Fibroblast of lung (primary cell): ENCODE measurements around the gene KLHL10. TPM values are rescaled to one million over a fixed set of nuclear protein-coding genes. Genes with fewer than 3 reads are reported as not detected.

Experiments used
- DNase-seq, 2 donors: peaks; one replicate each; pipeline versions ENCODE4 v3.0.0 to v3.0.0-alpha.2; 2010; ENCODE audit warnings: low read depth in 2 of 2
- H2AFZ ChIP-seq: 2 replicates; pipeline ENCODE4 v1.5.1; 2012; ENCODE audit warnings: low read length, control low read depth, inconsistent platforms
- H3K27ac ChIP-seq: 2 replicates; pipeline ENCODE4 v1.5.1; 2011; ENCODE audit warnings: low read length, control low read depth; ENCODE audit not compliant: insufficient read depth
- H3K27me3 ChIP-seq: 2 replicates; pipeline ENCODE4 v1.5.1; 2011; ENCODE audit warnings: mild to moderate bottlenecking, low read length; ENCODE audit not compliant: control insufficient read depth, insufficient read depth
- H3K36me3 ChIP-seq: 2 replicates; pipeline ENCODE4 v1.5.1; 2011; ENCODE audit warnings: low read length; ENCODE audit not compliant: control insufficient read depth, insufficient read depth
- H3K4me1 ChIP-seq: 2 replicates; pipeline ENCODE4 v1.5.1; 2011; ENCODE audit warnings: low read length; ENCODE audit not compliant: control insufficient read depth, insufficient read depth; ENCODE audit errors: extremely low read depth
- H3K4me2 ChIP-seq: 2 replicates; pipeline ENCODE4 v1.5.1; 2011; ENCODE audit warnings: low read length, control low read depth; ENCODE audit not compliant: insufficient read depth; ENCODE audit errors: extremely low read depth
- H3K4me3 ChIP-seq, 4 experiments: fragments of 200-600 bp in 1 of 4; sonication (generic) in 1 of 4; replicated peaks in 1 of 4; 2 replicates each; pipeline ENCODE4 v1.5.1; 2011 to 2016; ENCODE audit warnings: low read length in 4 of 4, low read depth in 3 of 4, mild to moderate bottlenecking in 3 of 4, control low read depth in 2 of 4, inconsistent platforms in 1 of 4, mixed read lengths in 1 of 4; ENCODE audit not compliant: insufficient read depth in 1 of 4; ENCODE audit errors: control extremely low read depth in 1 of 4
- H3K79me2 ChIP-seq: 2 replicates; pipeline ENCODE4 v1.5.1; 2012; ENCODE audit warnings: mild to moderate bottlenecking, low read length, inconsistent platforms; ENCODE audit not compliant: control insufficient read depth, insufficient read depth
- H3K9ac ChIP-seq: 2 replicates; pipeline ENCODE4 v1.5.1; 2011; ENCODE audit warnings: mild to moderate bottlenecking, low read length, control low read depth; ENCODE audit not compliant: insufficient read depth
- H3K9me3 ChIP-seq: 2 replicates; pipeline ENCODE4 v1.5.1; 2012; ENCODE audit warnings: low read depth, low read length; ENCODE audit not compliant: control insufficient read depth, insufficient read depth
- H4K20me1 ChIP-seq: 2 replicates; pipeline ENCODE4 v1.5.1; 2011; ENCODE audit warnings: low read length; ENCODE audit not compliant: control insufficient read depth, insufficient read depth; ENCODE audit errors: extremely low read depth
- EZH2 ChIP-seq: IDR thresholded peaks from 2 replicates; pipeline ENCODE4 v1.5.1; 2012; ENCODE audit warnings: low read length, control low read depth, mild to moderate bottlenecking; ENCODE audit errors: missing control alignments
- polyA plus RNA-seq, 2 donors: library from polyadenylated mRNA; depleted of rRNA in 1 of 2; stranded (reverse) in 1 of 2; unstranded in 1 of 2; fragments of >200 nt; gene quantifications; 2 replicates each; pipeline ENCODE4 v1.2.1, GENCODE V29; 2011 to 2012; ENCODE audit warnings: missing spikeins in 1 of 2
- total RNA-seq: library from RNA; depleted of rRNA; stranded (reverse); fragments of >200 nt; gene quantifications from 2 replicates; pipeline ENCODE4 v1.2.1, GENCODE V29; 2014
- TF ChIP-seq, protein P1 (sequence below), 2 donors: IDR thresholded peaks in 1 of 2; conservative IDR thresholded peaks in 1 of 2; 1 replicate in 1 of 2; 2 replicates in 1 of 2; pipeline ENCODE4 v1.5.1; 2011 to 2012; ENCODE audit warnings: low read length in 2 of 2, control low read depth in 1 of 2, inconsistent platforms in 1 of 2, low read depth in 1 of 2, mild to moderate bottlenecking in 1 of 2

Gene KLHL10
- total and polyA plus RNA-seq, 2 donors (not counting 1 experiment from before 2014, with no cell fraction given), result 0.33 TPM

DNA sequence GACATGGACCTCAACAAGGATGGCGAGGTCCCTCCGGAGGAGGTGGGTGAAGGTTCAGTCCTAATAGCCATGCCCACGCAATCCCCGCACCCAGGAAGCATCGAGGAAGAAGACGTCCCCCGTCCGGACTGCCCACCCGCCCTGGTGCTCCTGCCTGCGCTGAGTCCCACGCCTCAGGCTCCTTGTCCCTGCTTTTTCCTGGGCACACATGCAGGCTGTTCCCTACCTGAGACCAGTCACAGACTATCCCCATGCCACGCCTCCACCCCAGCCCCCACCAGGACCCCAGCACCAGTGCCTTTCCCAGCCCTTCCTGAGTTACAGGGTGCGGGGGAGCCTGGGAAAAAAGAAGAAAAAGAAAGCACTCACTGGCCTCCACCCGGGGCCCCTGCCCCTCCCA lies 15.8 kb upstream of the KLHL10 start:
- Histone ChIP-seq H3K4me1 (no peaks in the 10 kb centered on the region), H3K36me3 (peaks cover 26% of the 10 kb centered on the region), H3K27ac (no peak overlapping the region), H3K27me3 (no peaks in the 10 kb centered on the region), H4K20me1 (no peaks in the 10 kb centered on the region), H3K79me2 (peaks cover 4% of the 10 kb centered on the region), H3K9me3 (no peaks in the 10 kb centered on the region), H3K9ac (no peak overlapping the region), H3K4me2 (no peak overlapping the region), H2AFZ (no peak overlapping the region), H3K4me3 (no peak overlapping the region)
- TF ChIP-seq, protein P1, sequence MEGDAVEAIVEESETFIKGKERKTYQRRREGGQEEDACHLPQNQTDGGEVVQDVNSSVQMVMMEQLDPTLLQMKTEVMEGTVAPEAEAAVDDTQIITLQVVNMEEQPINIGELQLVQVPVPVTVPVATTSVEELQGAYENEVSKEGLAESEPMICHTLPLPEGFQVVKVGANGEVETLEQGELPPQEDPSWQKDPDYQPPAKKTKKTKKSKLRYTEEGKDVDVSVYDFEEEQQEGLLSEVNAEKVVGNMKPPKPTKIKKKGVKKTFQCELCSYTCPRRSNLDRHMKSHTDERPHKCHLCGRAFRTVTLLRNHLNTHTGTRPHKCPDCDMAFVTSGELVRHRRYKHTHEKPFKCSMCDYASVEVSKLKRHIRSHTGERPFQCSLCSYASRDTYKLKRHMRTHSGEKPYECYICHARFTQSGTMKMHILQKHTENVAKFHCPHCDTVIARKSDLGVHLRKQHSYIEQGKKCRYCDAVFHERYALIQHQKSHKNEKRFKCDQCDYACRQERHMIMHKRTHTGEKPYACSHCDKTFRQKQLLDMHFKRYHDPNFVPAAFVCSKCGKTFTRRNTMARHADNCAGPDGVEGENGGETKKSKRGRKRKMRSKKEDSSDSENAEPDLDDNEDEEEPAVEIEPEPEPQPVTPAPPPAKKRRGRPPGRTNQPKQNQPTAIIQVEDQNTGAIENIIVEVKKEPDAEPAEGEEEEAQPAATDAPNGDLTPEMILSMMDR (conservative IDR thresholded peaks at IDR 0.05 in 1 of 2, IDR thresholded peaks at IDR 0.05 in 1 of 2; ENCODE audit: low read depth in 1 of 2, low read length in 2 of 2), result no peak
- no peak for TF ChIP-seq EZH2
- no peak for DNase-seq

GRCh38 chr17:41822216-41823140 lies 15.1 kb upstream of the KLHL10 start:
- no peak for TF ChIP-seq EZH2
- TF ChIP-seq, protein P1 (conservative IDR thresholded peaks at IDR 0.05 in 1 of 2, IDR thresholded peaks at IDR 0.05 in 1 of 2; ENCODE audit: low read depth in 1 of 2, low read length in 2 of 2), result no peak
- H3K4me1 ChIP-seq, result no peaks in the 10 kb centered on the region
- no peak overlapping the region for H3K9ac ChIP-seq
- H3K79me2 ChIP-seq, result no peaks in the 10 kb centered on the region
- H3K36me3 ChIP-seq, result peaks cover 22% of the 10 kb centered on the region
- DNase-seq, result no peak
- H3K9me3 ChIP-seq, result no peaks in the 10 kb centered on the region
- no peak overlapping the region for H3K4me3 ChIP-seq
- no peaks in the 10 kb centered on the region for H4K20me1 ChIP-seq
- H3K4me2 ChIP-seq, result no peak overlapping the region
- H3K27ac ChIP-seq, result no peak overlapping the region
- no peak overlapping the region for H2AFZ ChIP-seq
- no peaks in the 10 kb centered on the region for H3K27me3 ChIP-seq

DNA sequence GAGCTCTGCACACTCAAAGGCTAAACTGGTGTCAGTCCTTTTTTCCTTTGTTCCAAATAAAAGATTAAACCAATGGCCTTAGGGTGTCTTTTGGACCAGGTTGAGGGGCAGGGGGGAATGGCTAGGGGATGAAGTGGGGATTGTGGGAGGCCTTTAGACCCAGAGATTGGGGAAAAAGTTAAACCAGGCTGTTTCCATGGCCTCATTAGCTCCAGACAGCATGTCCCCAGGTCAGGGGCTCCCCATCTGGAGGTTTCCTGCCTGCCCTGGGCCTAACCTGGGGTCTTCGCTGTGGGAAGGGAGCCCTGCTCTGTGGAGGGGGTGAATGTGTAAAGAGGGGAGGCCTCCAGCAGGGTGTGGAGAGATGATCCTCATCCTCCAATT lies 14.5 kb upstream of the KLHL10 start:
- Histone ChIP-seq H3K4me2 (no peak overlapping the region), H3K4me3 (no peak overlapping the region), H2AFZ (no peak overlapping the region), H4K20me1 (no peaks in the 10 kb centered on the region), H3K36me3 (peaks cover 20% of the 10 kb centered on the region), H3K79me2 (no peaks in the 10 kb centered on the region), H3K27ac (no peak overlapping the region), H3K4me1 (no peaks in the 10 kb centered on the region), H3K9me3 (no peaks in the 10 kb centered on the region), H3K9ac (no peak overlapping the region), H3K27me3 (no peaks in the 10 kb centered on the region)
- DNase-seq, result no peak
- TF ChIP-seq, protein P1 (conservative IDR thresholded peaks at IDR 0.05 in 1 of 2, IDR thresholded peaks at IDR 0.05 in 1 of 2; ENCODE audit: low read depth in 1 of 2, low read length in 2 of 2), result no peak
- TF ChIP-seq EZH2, result no peak
